Activated CD4-positive, alpha-beta T cell treated with anti-CD3 and anti-CD28 coated beads for 36 hours (primary cell): Measurements from ENCODE around the gene PIKFYVE. TPM values are rescaled to one million over a fixed set of nuclear protein-coding genes. Genes with fewer than 3 reads are reported as not detected.
"Not testable (repeated sequence)": the region's sequence is repeated elsewhere in the genome, so short reads cannot be mapped to it uniquely, and the experiment has no call there.

Experiments used
- ATAC-seq: fragments of 200-7000 bp; cut with Tn5 transposase; one replicate; pipeline ENCODE4 v1.10.0; 2021; ENCODE audit warnings: mild to moderate bottlenecking, moderate library complexity
- CTCF ChIA-PET: fragments of 350-600 bp; sonication (Branson Sonifier 250); formaldehyde crosslinking; loops from one replicate; lab custom pipeline; 2021; ENCODE audit warnings: antibody characterized with exemption; lab: Charles Lee
- POLR2A ChIA-PET: fragments of 350-600 bp; sonication (Branson Sonifier 250); formaldehyde crosslinking; loops from one replicate; lab custom pipeline; 2021; ENCODE audit warnings: antibody characterized with exemption, inconsistent platforms; lab: Charles Lee
- DNase-seq: peaks from one replicate; pipeline ENCODE4 v3.0.0-alpha.2; 2020
- H3K27ac Mint-ChIP-seq: one replicate; pipeline ENCODE4 v1.8.0; 2021; ENCODE audit warnings: mixed read lengths
- H3K27me3 Mint-ChIP-seq: one replicate; pipeline ENCODE4 v1.8.0; 2021; ENCODE audit warnings: mixed read lengths
- H3K36me3 Mint-ChIP-seq: one replicate; pipeline ENCODE4 v1.8.0; 2021; ENCODE audit warnings: low read depth, mixed read lengths
- H3K4me1 Mint-ChIP-seq: one replicate; pipeline ENCODE4 v1.8.0; 2021; ENCODE audit warnings: mixed read lengths
- H3K4me3 Mint-ChIP-seq: one replicate; pipeline ENCODE4 v1.8.0; 2021; ENCODE audit warnings: mild to moderate bottlenecking, moderate library complexity, mixed read lengths
- H3K9me3 Mint-ChIP-seq: one replicate; pipeline ENCODE4 v1.8.0; 2021; ENCODE audit warnings: low read depth, mixed read lengths
- intact Hi-C, 2 experiments: fragments of 100-400 bp; cut with DNase I in 1 of 2; cut with micrococcal nuclease in 1 of 2; formaldehyde crosslinking; loops; one replicate each; pipeline versions ENCODE4 v1.14.2 to v1.15.1; 2022 to 2024; cut with DNase I, micrococcal nuclease
- total RNA-seq, 2 experiments: library from RNA; stranded (reverse); gene quantifications; one replicate each; pipeline ENCODE4 v1.2.3, GENCODE V29; 2021

PIKFYVE gene
- total RNA-seq, 2 experiments from 2014 or later = 19.3 to 21.5 TPM

DNA sequence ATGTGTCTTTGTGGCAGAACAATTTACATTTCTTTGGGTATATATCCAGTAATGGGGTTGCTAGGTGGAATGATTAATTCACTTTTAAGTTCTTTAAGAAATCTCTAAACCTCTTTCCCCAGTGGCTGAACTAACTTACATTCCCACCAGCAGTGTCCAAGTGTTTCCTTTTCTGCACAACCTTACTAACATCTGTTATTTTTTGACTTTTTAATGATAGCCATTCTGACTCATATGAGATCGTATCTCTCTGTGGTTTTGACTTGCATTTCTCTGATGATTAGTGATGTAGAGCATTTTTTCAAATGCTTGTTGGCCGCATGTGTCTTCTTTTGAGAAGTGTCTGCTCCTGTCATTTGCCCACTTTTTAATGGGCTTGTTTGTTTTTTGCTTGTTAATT, 97.4 kb downstream of the PIKFYVE start:
- ATAC-seq (peak; percentile 26), DNase-seq (no peak)
- Mint-ChIP-seq H3K4me1 (peaks cover 4% of the 10 kb centered on the region), H3K36me3 (peaks cover 10% of the 10 kb centered on the region), H3K27ac (no peak overlapping the region), H3K9me3 (peaks cover 2% of the 10 kb centered on the region), H3K4me3 (no peak overlapping the region), H3K27me3 (no peaks in the 10 kb centered on the region)
- intact Hi-C loops = no loop called here
- ChIA-PET POLR2A (no interaction called here), CTCF (no interaction called here)

DNA sequence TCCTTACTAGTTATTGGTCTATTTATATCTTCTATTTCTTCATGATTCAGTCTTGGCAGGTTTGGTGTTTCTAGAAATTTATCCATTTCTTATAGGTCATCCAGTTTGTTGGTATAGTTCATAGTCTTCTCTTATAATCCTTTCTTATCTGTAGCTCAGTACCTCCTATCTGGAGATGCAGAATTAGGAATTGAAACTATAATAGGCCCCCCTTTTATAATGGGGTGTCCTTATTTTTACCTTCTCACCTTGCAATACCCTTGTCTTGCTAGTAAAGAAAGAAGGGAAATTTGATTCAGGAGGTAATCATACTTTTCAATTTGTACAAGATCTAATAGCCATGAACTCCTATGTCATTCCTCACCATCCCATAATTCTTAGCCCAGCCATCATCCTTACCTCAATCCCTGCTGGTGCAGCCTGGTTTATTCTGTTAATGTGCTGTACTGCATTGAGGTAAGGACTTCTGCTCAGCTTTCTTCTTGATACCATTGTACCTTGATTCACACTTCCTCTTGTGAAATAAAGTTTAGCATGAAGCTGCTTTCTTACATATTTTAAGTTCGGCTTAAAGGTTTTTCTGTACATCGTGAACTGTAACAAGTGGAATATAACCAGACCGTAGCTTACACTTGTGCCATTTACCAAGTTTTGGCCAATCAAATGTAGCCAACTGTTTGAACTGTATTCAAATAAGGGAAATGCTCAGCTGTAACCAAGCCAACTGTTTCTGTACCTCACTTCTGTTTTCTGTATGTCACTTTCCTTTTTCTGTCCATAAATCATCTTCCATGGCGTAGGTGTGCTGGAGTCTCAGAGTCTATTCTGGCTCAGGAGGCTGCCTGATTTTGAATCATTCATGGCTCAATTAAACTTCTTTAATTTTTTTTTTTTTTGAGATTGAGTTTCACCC, 100.4 kb downstream of the PIKFYVE start:
- H3K9me3 Mint-ChIP-seq = peaks cover 2% of the 10 kb centered on the region
- peaks cover 4% of the 10 kb centered on the region for H3K4me1 Mint-ChIP-seq
- no peak overlapping the region for H3K27ac Mint-ChIP-seq
- H3K36me3 Mint-ChIP-seq = peaks cover 4% of the 10 kb centered on the region
- DNase-seq (no peak), ATAC-seq (peak; percentile 16)
- ChIA-PET POLR2A (no interaction called here), CTCF (interaction anchor here (0.7 kb wide), 1 partner anchor 15 kb away, joined by 4 read pairs; no protein-coding TSS in a partner anchor)
- H3K4me3 Mint-ChIP-seq = no peak overlapping the region
- H3K27me3 Mint-ChIP-seq = no peaks in the 10 kb centered on the region
- intact Hi-C loops = no loop called here

DNA sequence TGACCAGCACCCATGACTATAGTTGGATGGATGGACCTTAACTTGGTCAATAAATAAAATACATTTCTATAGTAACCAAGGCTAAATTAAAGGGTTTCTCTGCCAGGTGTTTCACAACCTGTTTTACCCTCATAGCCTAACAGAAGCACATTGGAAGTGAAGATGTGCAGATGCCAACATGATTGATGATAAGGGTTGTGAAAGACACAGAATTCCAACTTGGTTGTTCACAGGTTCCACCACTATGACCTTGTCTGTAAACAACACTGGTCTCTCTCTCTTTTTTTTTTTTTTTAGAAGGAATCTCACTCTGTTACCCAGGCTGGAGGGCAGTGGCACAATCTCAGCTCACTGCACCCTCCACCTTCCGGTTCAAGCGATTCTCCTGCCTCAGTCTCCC, 103.0 kb downstream of the PIKFYVE start:
- Mint-ChIP-seq H3K27me3 (no peaks in the 10 kb centered on the region), H3K4me3 (no peak overlapping the region), H3K36me3 (peaks cover 4% of the 10 kb centered on the region), H3K9me3 (peaks cover 2% of the 10 kb centered on the region), H3K27ac (no peak overlapping the region), H3K4me1 (no peaks in the 10 kb centered on the region)
- DNase-seq (no peak), ATAC-seq (no peak)
- ChIA-PET POLR2A (no interaction called here), CTCF (no interaction called here)
- intact Hi-C loops = no loop called here

DNA sequence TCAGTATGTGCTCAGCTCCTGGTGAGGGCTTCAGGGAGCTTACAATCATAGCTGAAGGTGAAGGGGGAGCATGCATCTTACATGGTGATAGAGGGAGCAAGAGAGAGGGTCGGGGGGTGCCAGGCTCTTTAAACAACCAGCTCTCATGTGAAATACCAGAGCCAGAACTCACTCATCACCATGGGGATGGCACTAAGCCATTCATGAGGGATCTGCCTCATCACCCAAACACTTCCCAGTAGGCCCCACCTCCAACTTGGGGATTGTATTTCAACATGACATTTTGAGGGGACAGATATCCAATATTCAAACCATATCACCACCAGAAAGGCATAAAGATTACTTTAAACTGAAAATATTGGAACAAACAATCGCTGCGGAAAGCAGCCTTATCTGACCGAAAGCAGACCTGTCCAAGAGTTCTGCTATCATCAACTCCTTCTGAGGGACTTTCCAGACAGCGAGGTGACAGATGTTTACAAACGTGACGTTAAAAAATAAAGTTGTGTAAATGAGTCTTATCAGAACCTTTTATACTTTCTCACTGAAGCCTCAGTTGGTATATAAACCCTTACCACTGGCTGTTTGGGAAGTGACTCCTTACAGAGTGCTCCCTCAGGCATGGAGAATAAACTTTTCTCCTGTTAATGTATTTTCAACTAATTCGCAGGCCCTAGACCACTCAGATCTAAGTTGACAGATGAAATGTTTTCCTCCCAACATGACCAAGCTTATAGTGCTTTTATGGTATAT, 105.0 kb downstream of the PIKFYVE start:
- ATAC-seq (no peak), DNase-seq (no peak)
- Mint-ChIP-seq H3K27ac (no peak overlapping the region), H3K4me1 (no peaks in the 10 kb centered on the region), H3K27me3 (no peaks in the 10 kb centered on the region), H3K9me3 (no peaks in the 10 kb centered on the region), H3K4me3 (no peak overlapping the region), H3K36me3 (no peaks in the 10 kb centered on the region)
- ChIA-PET CTCF (no interaction called here), POLR2A (no interaction called here)
- intact Hi-C loops = loop anchor here in 1 of 2 experiments (10.0 kb wide), 1 partner anchor 834 kb away; no protein-coding TSS in a partner anchor

DNA sequence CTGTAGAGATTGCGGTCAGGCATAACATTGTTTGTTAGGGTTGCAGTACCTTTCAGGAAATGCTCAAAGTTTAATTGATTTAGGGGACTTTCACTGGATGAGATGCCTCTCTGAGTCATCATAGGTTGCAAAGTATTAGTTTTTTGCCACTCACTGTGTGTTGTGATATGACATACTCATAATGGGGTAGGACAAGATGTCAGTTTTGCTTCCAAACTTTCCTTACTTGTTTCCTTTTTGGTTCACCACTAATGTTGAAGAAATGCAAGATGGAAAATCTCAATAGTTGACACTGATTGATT, 105.5 kb downstream of the PIKFYVE start:
- Mint-ChIP-seq H3K36me3 (no peaks in the 10 kb centered on the region), H3K9me3 (no peaks in the 10 kb centered on the region), H3K27ac (no peak overlapping the region), H3K27me3 (no peaks in the 10 kb centered on the region), H3K4me3 (no peak overlapping the region), H3K4me1 (no peaks in the 10 kb centered on the region)
- ChIA-PET CTCF (interaction anchor here (0.8 kb wide), 1 partner anchor 106 kb away, joined by 3 read pairs; the partner anchor contains the start of gene PIKFYVE), POLR2A (no interaction called here)
- no peak for ATAC-seq
- no peak for DNase-seq
- intact Hi-C loops = loop anchor here in 1 of 2 experiments (10.0 kb wide), 1 partner anchor 833 kb away; no protein-coding TSS in a partner anchor

DNA sequence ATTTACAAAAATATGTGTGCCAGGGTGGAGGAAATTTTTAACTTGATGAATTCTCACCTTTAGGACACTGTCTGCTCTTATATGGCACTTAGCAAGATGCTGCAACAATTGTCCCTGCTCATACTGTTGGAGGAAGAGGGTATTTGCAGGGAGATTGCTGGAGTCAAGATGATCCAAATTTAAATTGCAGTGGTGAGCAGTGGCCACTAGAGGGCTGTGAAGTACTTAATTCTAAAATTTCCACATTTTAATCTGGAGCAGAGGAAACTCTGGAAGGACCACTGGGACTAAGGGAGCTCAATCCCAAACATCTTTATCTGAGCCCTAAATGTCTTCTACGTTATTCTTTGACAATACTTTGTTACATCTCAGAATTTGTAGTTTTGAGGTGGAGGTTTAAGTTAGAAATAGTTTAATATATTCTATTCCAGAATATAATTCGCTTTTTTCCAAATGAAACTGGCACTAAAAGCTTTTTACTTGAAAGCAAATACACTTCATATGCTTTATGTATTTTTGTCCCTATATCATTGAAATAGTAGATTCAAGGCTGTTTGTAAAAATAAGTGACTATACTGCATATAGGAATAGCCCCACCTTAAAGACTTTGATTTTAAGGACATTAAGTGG, 107.5 kb downstream of the PIKFYVE start:
- intact Hi-C loops = loop anchor here (1.0 to 10.0 kb wide), 3 partner anchors 198 to 835 kb away; no protein-coding TSS in a partner anchor
- no peaks in the 10 kb centered on the region for H3K9me3 Mint-ChIP-seq
- POLR2A ChIA-PET = interaction anchor here (0.5 kb wide), 1 partner anchor 60 kb away, joined by 10 read pairs; no protein-coding TSS in a partner anchor
- no peak overlapping the region for H3K4me3 Mint-ChIP-seq
- ATAC-seq = peak; percentile 47
- peak; percentile 37 for DNase-seq
- H3K36me3 Mint-ChIP-seq = no peaks in the 10 kb centered on the region
- H3K27me3 Mint-ChIP-seq = no peaks in the 10 kb centered on the region
- CTCF ChIA-PET = interaction anchor here (1.0 to 1.9 kb wide), 4 partner anchors 9 to 961 kb away, joined by 3 to 6 read pairs (median 4); no protein-coding TSS in a partner anchor
- H3K27ac Mint-ChIP-seq = no peak overlapping the region
- H3K4me1 Mint-ChIP-seq = no peaks in the 10 kb centered on the region

DNA sequence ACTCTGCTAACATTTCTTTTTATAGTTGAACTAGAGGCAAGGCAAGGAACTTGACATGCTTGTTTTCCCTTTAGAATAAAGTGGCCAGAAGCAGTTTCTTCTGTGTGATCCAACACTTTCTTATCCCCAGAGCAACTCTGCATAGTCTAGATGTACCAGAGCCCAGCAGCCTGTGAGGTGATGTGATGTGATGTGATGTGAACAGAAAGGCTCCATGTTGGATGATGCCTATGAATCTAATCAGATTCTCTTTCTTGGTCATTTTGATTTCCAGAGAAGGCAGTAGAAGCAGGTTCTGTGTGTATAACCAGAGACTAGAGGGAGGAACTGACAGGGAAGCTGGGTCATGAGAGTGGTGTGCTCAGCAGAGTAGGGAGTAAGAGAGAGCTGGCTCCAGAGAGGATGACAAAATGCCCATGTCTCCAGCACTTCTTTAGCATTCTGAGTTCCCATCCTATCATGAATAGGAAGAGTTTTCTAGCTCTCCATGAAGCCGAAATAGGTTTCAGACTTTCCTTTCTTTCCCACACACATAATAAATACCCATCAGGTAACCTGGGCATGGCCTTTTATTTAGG, 109.5 kb downstream of the PIKFYVE start:
- no peak for ATAC-seq

DNA sequence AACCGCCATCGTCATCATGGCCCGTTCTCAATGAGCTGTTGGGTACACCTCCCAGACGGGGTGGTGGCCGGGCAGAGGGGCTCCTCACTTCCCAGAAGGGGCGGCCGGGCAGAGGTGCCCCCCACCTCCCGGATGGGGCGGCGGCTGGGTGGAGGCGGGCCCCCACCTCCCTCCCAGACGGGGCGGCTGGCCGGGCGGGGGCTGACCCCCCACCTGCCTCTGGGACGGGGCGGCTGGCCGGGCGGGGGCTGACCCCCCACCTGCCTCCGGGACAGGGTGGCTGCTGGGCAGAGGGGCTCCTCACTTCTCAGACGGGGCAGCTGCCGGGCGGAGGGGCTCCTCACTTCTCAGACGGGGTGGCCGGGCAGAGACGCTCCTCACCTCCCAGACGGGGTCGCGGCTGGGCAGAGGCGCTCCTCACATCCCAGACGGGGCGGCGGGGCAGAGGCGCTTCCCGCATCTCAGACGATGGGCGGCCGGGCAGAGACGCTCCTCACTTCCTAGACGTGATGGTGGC, 111.3 kb downstream of the PIKFYVE start:
- POLR2A ChIA-PET, H3K36me3 Mint-ChIP-seq: not testable (repeated sequence)
- intact Hi-C loops = loop anchor here in 1 of 2 experiments (10.0 kb wide), 1 partner anchor 827 kb away; no protein-coding TSS in a partner anchor

More for the DNA sequence above, 109.5 kb downstream of the PIKFYVE start:
- intact Hi-C loops = loop anchor here in 1 of 2 experiments (10.0 kb wide), 1 partner anchor 829 kb away; no protein-coding TSS in a partner anchor
- Mint-ChIP-seq H3K9me3 (no peaks in the 10 kb centered on the region), H3K4me3 (no peak overlapping the region), H3K4me1 (no peaks in the 10 kb centered on the region), H3K27me3 (no peaks in the 10 kb centered on the region), H3K36me3 (no peaks in the 10 kb centered on the region), H3K27ac (no peak overlapping the region)
- ChIA-PET CTCF (interaction anchor here (1.0 kb wide), 1 partner anchor 16 kb away, joined by 3 read pairs; no protein-coding TSS in a partner anchor), POLR2A (no interaction called here)
- DNase-seq = no peak

DNA sequence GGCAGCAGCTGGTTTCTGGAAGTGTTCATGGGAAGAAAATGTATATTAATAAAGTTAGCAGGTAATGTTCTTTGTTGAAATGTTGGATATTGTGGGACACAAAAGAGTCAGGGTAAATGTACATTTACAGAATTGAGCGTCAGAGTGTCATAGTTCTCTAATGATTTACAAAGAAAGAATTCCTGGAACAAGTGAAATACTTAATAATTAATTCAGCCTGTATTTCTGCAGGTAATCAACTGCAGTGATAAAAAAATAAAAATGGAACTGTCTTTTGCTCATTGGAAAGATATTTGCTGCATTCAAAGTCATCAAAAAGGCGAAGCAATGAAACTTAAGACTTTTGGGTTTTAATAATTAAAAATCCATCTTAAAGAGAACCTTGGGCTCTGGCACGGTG, 113.1 kb downstream of the PIKFYVE start:
- H3K9me3 Mint-ChIP-seq = no peaks in the 10 kb centered on the region
- H3K36me3 Mint-ChIP-seq = no peaks in the 10 kb centered on the region
- no peak overlapping the region for H3K4me3 Mint-ChIP-seq
- intact Hi-C loops = loop anchor here in 1 of 2 experiments (10.0 kb wide), 1 partner anchor 826 kb away; no protein-coding TSS in a partner anchor
- ChIA-PET CTCF (no interaction called here), POLR2A (no interaction called here)
- no peaks in the 10 kb centered on the region for H3K4me1 Mint-ChIP-seq
- ATAC-seq = no peak
- H3K27ac Mint-ChIP-seq = no peak overlapping the region
- no peak for DNase-seq
- peaks cover 13% of the 10 kb centered on the region for H3K27me3 Mint-ChIP-seq

More for the DNA sequence above, 111.3 kb downstream of the PIKFYVE start:
- H3K9me3 Mint-ChIP-seq, H3K27me3 Mint-ChIP-seq, H3K4me3 Mint-ChIP-seq, H3K4me1 Mint-ChIP-seq, DNase-seq, ATAC-seq, H3K27ac Mint-ChIP-seq, CTCF ChIA-PET: not testable (repeated sequence)

DNA sequence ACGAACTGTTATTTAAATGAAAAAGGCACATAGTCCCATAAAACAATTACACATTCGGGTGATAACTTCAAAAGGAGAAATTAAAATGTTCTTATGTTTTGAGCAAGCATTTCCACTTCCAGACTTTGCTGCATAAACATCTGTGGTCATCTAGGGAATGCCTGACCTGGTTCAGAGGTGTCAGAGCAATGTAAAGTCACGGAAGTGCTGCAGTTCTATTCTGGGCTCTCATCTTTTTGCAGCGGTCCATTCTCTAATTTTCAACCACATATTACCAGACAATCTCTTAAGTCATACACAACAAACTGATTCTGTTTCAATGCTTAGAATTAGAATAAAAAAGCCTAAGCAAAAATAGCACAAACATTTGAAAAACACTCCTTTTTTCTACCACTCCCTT, 118.6 kb downstream of the PIKFYVE start:
- DNase-seq (no peak), ATAC-seq (no peak)
- Mint-ChIP-seq H3K27me3 (peaks cover 20% of the 10 kb centered on the region), H3K9me3 (no peaks in the 10 kb centered on the region), H3K36me3 (no peaks in the 10 kb centered on the region), H3K4me3 (no peak overlapping the region), H3K4me1 (no peaks in the 10 kb centered on the region), H3K27ac (no peak overlapping the region)
- ChIA-PET POLR2A (no interaction called here), CTCF (no interaction called here)
- intact Hi-C loops = no loop called here
